ENCODE data around the gene PHACTR2.

The PHACTR2 gene

GRCh38 chr6:143772116-143773086 is 94.6 kb downstream of the PHACTR2 start:
- no peak overlapping the region for H3K4me3 ChIP-seq (ENCODE audit: low read depth, low read length)
- TF ChIP-seq CTCF (IDR thresholded peaks at IDR 0.05; ENCODE audit: low read depth, low read length), result no peak

- no peak overlapping the region for H3K4me3 ChIP-seq (ENCODE audit: low read depth, low read length)
- TF ChIP-seq CTCF (IDR thresholded peaks at IDR 0.05; ENCODE audit: low read depth, low read length), result no peak
Observed at GRCh38 chr6:143773506-143774150, 95.9 kb downstream of the PHACTR2 start.

DNA sequence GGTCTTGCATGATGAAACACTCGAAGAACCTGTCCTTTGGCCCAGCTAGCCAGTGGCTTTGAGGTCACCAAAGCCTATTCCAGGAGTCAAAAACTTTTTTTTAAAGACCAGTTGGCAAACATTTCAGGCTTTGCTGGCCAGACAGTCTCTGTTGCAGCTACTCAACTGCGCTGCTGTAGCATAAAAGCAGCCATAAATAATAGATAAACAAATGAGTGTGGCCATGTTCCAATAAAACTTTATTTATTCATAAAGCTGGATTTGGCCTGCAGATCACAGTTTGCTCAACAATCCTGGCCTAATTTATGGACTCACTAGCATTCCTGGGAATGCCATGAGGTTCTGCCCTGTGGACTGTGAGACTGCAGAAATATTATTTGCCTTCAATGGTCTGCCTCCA is 96.6 kb downstream of the PHACTR2 start:
- no peak for TF ChIP-seq CTCF (IDR thresholded peaks at IDR 0.05; ENCODE audit: low read depth, low read length)
- no peak overlapping the region for H3K4me3 ChIP-seq (ENCODE audit: low read depth, low read length)

GRCh38 chr6:143775336-143775735 is 97.6 kb downstream of the PHACTR2 start:
- no peak for TF ChIP-seq CTCF (IDR thresholded peaks at IDR 0.05; ENCODE audit: low read depth, low read length)
- no peak overlapping the region for H3K4me3 ChIP-seq (ENCODE audit: low read depth, low read length)

DNA sequence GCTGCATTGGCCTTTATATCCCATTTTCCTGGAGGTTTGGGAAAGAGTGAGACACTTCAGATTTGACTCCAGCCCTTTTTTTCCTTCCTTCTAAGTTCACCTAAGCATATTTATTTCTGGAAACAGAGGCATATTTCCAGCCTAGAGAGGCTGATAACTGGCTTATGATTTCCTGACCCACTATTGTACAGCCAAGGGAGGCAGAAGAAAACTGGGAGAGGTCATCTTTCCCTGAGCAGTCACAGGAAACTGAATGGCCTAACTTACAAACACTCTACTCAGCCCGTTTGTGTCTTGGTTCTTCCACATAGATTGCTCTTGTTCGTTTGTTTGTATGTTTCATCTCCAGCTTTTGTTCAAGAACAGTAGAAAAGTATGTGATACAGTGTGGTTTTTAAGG is 101.2 kb downstream of the PHACTR2 start:
- TF ChIP-seq CTCF (IDR thresholded peaks at IDR 0.05; ENCODE audit: low read depth, low read length), result no peak
- H3K4me3 ChIP-seq (ENCODE audit: low read depth, low read length), result no peak overlapping the region

DNA sequence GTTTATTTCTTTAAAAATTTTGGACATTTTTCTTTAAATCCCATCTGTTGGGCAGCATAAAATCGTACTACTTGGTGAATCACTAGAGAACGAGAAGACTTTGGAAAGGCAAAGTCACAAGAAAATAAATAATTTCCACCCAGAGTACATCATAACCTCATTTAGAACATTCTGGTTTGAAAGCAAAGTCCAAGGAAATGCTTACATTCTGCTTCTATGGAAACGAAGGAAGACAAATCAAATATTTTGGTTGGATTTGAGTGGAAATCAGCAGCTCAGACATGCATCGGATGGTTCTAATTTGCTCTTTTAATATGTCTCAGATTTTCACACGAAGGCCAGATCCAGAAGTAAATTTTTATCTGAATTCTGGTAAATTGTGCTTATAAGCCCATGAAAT is 104.7 kb downstream of the PHACTR2 start:
- no peak for TF ChIP-seq CTCF (IDR thresholded peaks at IDR 0.05; ENCODE audit: low read depth, low read length)
- no peak overlapping the region for H3K4me3 ChIP-seq (ENCODE audit: low read depth, low read length)

- TF ChIP-seq CTCF (IDR thresholded peaks at IDR 0.05; ENCODE audit: low read depth, low read length), result no peak
- no peak overlapping the region for H3K4me3 ChIP-seq (ENCODE audit: low read depth, low read length)
Observed at GRCh38 chr6:143783077-143783476, 105.3 kb downstream of the PHACTR2 start.

Data from WI38 (cell line).